IMR-90 (cell line): ENCODE data around the gene NEUROD2. TPM values are rescaled to one million over a fixed set of nuclear protein-coding genes. Genes with fewer than 3 reads are reported as not detected.

Experiments used
- ATAC-seq: fragments of 200-7000 bp; cut with Tn5 transposase; 2 replicates; pipeline ENCODE4 v1.9.1; 2020; ENCODE audit warnings: low read depth, mild to moderate bottlenecking, moderate library complexity
- BruUV-seq: library from RNA; stranded (reverse); fragments of 400-500 nt; replicated peaks from 2 replicates; lab custom pipeline; 2021; lab: Mats Ljungman, UMichigan
- CTCF ChIA-PET: fragments of 300-600 bp; formaldehyde crosslinking; extraction: SDS; loops from one replicate; lab custom pipeline; 2021; ENCODE audit warnings: antibody characterized with exemption; lab: Yijun Ruan, JAX
- POLR2A ChIA-PET: fragments of 300-600 bp; sonication (Branson Sonifier 250); formaldehyde crosslinking; loops from one replicate; lab custom pipeline; 2022; ENCODE audit warnings: antibody characterized with exemption; ENCODE audit not compliant: unreplicated experiment; lab: Charles Lee
- DNase-seq: peaks from one replicate; pipeline ENCODE4 v3.0.0; 2013
- H2AFZ ChIP-seq: replicated peaks from 2 replicates; pipeline ENCODE3; 2013; ENCODE audit warnings: low read length, mild to moderate bottlenecking; ENCODE audit not compliant: poor library complexity
- H2AK5ac ChIP-seq: 2 replicates; pipeline ENCODE4 v1.6.1; 2013; ENCODE audit warnings: low read depth, low read length, inconsistent platforms
- H2AK9ac ChIP-seq: replicated peaks from 2 replicates; pipeline ENCODE3; 2013; ENCODE audit warnings: mild to moderate bottlenecking, low read depth, low read length, moderate library complexity; ENCODE audit not compliant: poor library complexity
- H2BK120ac ChIP-seq: 2 replicates; pipeline ENCODE4 v1.6.1; 2013; ENCODE audit warnings: low read depth, low read length, inconsistent platforms
- H2BK15ac ChIP-seq: 3 replicates; pipeline ENCODE4 v1.6.1; 2013; ENCODE audit warnings: low read depth, low read length, inconsistent platforms
- H2BK20ac ChIP-seq: 2 replicates; pipeline ENCODE4 v1.6.1; 2013; ENCODE audit warnings: low read depth, mild to moderate bottlenecking, inconsistent platforms, low read length, moderate library complexity
- H2BK5ac ChIP-seq: 2 replicates; pipeline ENCODE4 v1.6.1; 2013; ENCODE audit warnings: mild to moderate bottlenecking, low read depth, low read length, inconsistent platforms; ENCODE audit not compliant: poor library complexity, severe bottlenecking
- H3K14ac ChIP-seq: replicated peaks from 2 replicates; pipeline ENCODE4 v1.6.1; 2013; ENCODE audit warnings: low read depth, low read length, inconsistent platforms
- H3K18ac ChIP-seq: 2 replicates; pipeline ENCODE4 v1.6.1; 2013; ENCODE audit warnings: low read depth, low read length, control low read depth
- H3K23ac ChIP-seq: 2 replicates; pipeline ENCODE4 v1.6.1; 2013; ENCODE audit warnings: low read depth, low read length, inconsistent platforms
- H3K27ac ChIP-seq: 2 replicates; pipeline ENCODE4 v1.5.1; 2013; ENCODE audit warnings: mild to moderate bottlenecking, control low read depth, low read length; ENCODE audit not compliant: insufficient read depth
- H3K27me3 ChIP-seq: 2 replicates; pipeline ENCODE4 v1.6.1; 2013; ENCODE audit warnings: low read length; ENCODE audit not compliant: control insufficient read depth, insufficient read depth
- H3K36me3 ChIP-seq: 2 replicates; pipeline ENCODE4 v1.6.1; 2013; ENCODE audit warnings: low read length, mixed read lengths; ENCODE audit not compliant: control insufficient read depth, insufficient read depth
- H3K4ac ChIP-seq: 2 replicates; pipeline ENCODE4 v1.6.1; 2013; ENCODE audit warnings: low read depth, low read length, inconsistent platforms
- H3K4me1 ChIP-seq: 2 replicates; pipeline ENCODE4 v1.6.1; 2013; ENCODE audit warnings: low read length, mixed read lengths; ENCODE audit not compliant: control insufficient read depth, insufficient read depth
- H3K4me2 ChIP-seq: 2 replicates; pipeline ENCODE4 v1.6.1; 2013; ENCODE audit warnings: low read depth, mild to moderate bottlenecking, control low read depth, low read length, moderate library complexity
- H3K4me3 ChIP-seq: 2 replicates; pipeline ENCODE4 v1.5.1; 2013; ENCODE audit warnings: low read depth, mild to moderate bottlenecking, control low read depth, low read length, moderate library complexity; ENCODE audit not compliant: insufficient read depth
- H3K56ac ChIP-seq: 2 replicates; pipeline ENCODE4 v1.6.1; 2013; ENCODE audit warnings: low read length, inconsistent platforms; ENCODE audit not compliant: insufficient read depth; ENCODE audit errors: extremely low read depth
- H3K79me1 ChIP-seq, 2 experiments: 2 replicates each; pipeline ENCODE4 v1.6.1; 2013; ENCODE audit warnings: low read length in 2 of 2, inconsistent platforms in 1 of 2, low read depth in 1 of 2
- H3K9ac ChIP-seq: 2 replicates; pipeline ENCODE4 v1.6.1; 2013; ENCODE audit warnings: low read depth, low read length, control low read depth
- H3K9me1 ChIP-seq: 2 replicates; pipeline ENCODE4 v1.6.1; 2013; ENCODE audit warnings: low read length, inconsistent platforms; ENCODE audit not compliant: insufficient read depth
- H3K9me3 ChIP-seq: 2 replicates; pipeline ENCODE4 v1.6.1; 2013; ENCODE audit warnings: low read length; ENCODE audit not compliant: control insufficient read depth, insufficient read depth
- H4K20me1 ChIP-seq: 2 replicates; pipeline ENCODE4 v1.6.1; 2013; ENCODE audit warnings: low read length, inconsistent platforms; ENCODE audit not compliant: insufficient read depth
- H4K5ac ChIP-seq: 2 replicates; pipeline ENCODE4 v1.6.1; 2013; ENCODE audit warnings: mild to moderate bottlenecking, low read depth, low read length, control low read depth
- H4K8ac ChIP-seq, 2 experiments: 2 replicates each; pipeline ENCODE4 v1.6.1; 2013; ENCODE audit warnings: low read depth in 2 of 2, low read length in 2 of 2, control low read depth in 1 of 2, inconsistent platforms in 1 of 2
- H4K91ac ChIP-seq: 2 replicates; pipeline ENCODE4 v1.6.1; 2013; ENCODE audit warnings: low read depth, low read length, inconsistent platforms; ENCODE audit not compliant: insufficient read depth
- FOS ChIP-seq: fragments of 150-350 bp; IDR thresholded peaks from 2 replicates; pipeline ENCODE4 v1.6.1; 2016; ENCODE audit warnings: low read depth, low read length
- RCOR1 ChIP-seq: IDR thresholded peaks from 2 replicates; pipeline ENCODE4 v1.6.1; 2012; ENCODE audit warnings: mild to moderate bottlenecking, low read length, improper control_type of control experiment; ENCODE audit not compliant: insufficient replicate concordance
- WGBS, 2 experiments: methylation state at CpG; one replicate each; pipeline versions ENCODE4 v1.1.5 to v1.1.7; 2013; ENCODE audit warnings: missing lambda C conversion rate in 2 of 2; ENCODE audit not compliant: insufficient read length in 1 of 2; ENCODE audit errors: extremely low coverage in 2 of 2; 5-methylcytosine and 5-hydroxymethylcytosine counted together
- dilution Hi-C: fragments of 300-500 bp; cut with HindIII; formaldehyde crosslinking; loops from one replicate; pipeline ENCODE4 v1.14.3; 2018; ENCODE audit warnings: low sequenced_read_pairs; ENCODE audit not compliant: unreplicated experiment
- in situ Hi-C: fragments of 300-500 bp; cut with MboI; formaldehyde crosslinking; loops from 3 replicates; pipeline ENCODE4 v1.14.3; 2019; ENCODE audit warnings: low sequenced_read_pairs, inconsistent platforms, mixed read lengths
- intact Hi-C: fragments of 100-400 bp; cut with micrococcal nuclease; formaldehyde crosslinking; loops from 2 replicates; pipeline ENCODE4 v1.10.0; 2022
- polyA plus RNA-seq, 3 experiments: library from polyadenylated mRNA; depleted of rRNA; stranded (reverse); fragments of >200 nt; gene quantifications; 2 replicates each; pipeline ENCODE4 v1.2.3, GENCODE V29; 2012; ENCODE audit warnings: low replicate concordance in 1 of 3
- total RNA-seq: library from RNA; depleted of rRNA; stranded (reverse); fragments of >200 nt; gene quantifications from 2 replicates; pipeline ENCODE4 v1.2.3, GENCODE V29; 2012

NEUROD2 gene
- total and polyA plus RNA-seq, 2 of the 4 experiments (the other 2 are of a cell fraction): not detected

DNA sequence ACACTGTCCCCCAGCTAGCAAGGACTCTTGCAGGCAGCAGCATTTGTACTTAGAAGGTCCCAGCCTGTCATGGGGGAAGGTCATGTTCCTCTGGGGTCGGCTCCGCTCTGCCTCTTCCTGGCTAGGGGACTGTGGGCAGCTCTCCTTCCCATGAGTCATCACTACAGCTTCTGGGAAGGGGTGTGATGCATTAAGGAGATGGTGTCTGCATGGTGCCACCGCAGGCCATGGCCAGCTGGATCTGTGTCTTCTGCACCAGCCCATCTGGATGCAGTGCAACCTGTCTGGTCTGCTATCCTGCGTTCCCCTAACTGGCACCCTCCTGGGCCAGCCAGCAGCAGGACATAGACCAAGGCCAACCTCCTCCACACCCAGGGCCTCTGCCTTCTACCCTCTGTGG, 35.6 kb upstream of the NEUROD2 start:
- Histone ChIP-seq H2BK120ac (no peak overlapping the region), H3K4ac (no peak overlapping the region), H4K5ac (no peak overlapping the region), H3K56ac (no peak overlapping the region), H2BK5ac (no peak overlapping the region), H3K9me3 (no peaks in the 10 kb centered on the region), H3K18ac (no peak overlapping the region), H4K20me1 (peaks cover 63% of the 10 kb centered on the region), H3K36me3 (no peaks in the 10 kb centered on the region), H2BK20ac (no peak overlapping the region), H2BK15ac (no peak overlapping the region), H3K9me1 (peaks cover 36% of the 10 kb centered on the region), H2AFZ (no peak overlapping the region), H2AK9ac (peak overlapping the region; percentile 23), H3K14ac (no peak overlapping the region), H3K9ac (no peak overlapping the region), H3K27me3 (no peaks in the 10 kb centered on the region), H3K4me1 (peaks cover 15% of the 10 kb centered on the region), H2AK5ac (peak overlapping the region; percentile 52), H3K4me2 (no peak overlapping the region), H4K91ac (no peak overlapping the region), H3K23ac (no peak overlapping the region), H4K8ac (peak overlapping the region in 1 of 2 experiments; percentile 29; a peak in 1 of 4 replicates), H3K4me3 (no peak overlapping the region), H3K27ac (no peak overlapping the region), H3K79me1 (peaks cover 34 to 88% of the 10 kb centered on the region in 2 experiments)
- WGBS, 2 experiments: 80% methylated on average over 1 of the region's 4 CpGs; no CpG with 5 or more reads in 1 of the 2 experiments
- TF ChIP-seq FOS: peak; percentile 38; the same call in 1 of the 2 replicates
- no peak for TF ChIP-seq RCOR1
- intact Hi-C loops (no loop called here), dilution Hi-C loops (no loop called here), in situ Hi-C loops (no loop called here)
- ChIA-PET POLR2A (no interaction called here), CTCF (interaction anchor here (1.0 kb wide), 1 partner anchor 20 kb away, joined by 3 read pairs; no protein-coding TSS in a partner anchor)
- no TSS peak for BruUV-seq
- DNase-seq: peak; percentile 34
- peak; percentile 67 for ATAC-seq
